Measurements from ENCODE around the gene NPTX2.

NPTX2 gene

DNA sequence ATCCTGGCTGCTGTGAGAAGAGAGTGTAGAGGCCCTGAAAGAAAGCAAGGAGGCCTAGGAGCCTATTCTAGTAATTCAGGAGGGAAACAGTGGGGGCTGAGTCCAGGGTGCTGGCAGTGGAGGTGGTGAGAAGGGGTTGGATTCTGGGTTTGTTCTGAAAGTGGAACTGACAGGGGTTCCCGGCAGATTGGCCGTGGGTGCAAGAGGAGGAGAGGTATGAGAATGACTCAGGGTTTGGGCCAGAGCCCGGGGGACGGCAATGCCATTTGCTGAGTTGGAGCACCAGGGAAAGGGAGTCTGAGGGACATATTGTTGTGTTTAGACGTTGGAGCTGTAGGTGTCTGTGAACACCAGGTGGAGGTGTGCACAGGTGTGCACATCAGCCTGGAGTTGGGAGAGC lies 38.5 kb downstream of the NPTX2 start:
- no peak for DNase-seq (ENCODE audit: low read depth)

DNA sequence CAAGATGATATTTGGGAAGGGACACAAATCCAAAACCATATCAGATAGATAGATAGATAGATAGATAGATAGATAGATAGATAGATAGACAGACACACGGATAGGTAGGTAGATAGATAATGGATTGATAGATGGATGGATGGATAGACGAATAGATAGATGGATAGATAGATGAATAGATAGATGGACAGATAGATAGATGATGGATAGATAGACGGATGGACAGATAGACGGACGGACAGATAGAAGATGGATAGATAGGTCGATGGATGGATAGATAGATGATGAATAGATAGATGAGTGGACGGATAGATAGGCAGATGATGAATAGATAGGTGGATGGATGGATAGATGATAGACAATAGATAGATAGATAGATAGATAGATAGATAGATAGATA lies 39.8 kb downstream of the NPTX2 start:
- DNase-seq (ENCODE audit: low read depth), result no peak

DNA sequence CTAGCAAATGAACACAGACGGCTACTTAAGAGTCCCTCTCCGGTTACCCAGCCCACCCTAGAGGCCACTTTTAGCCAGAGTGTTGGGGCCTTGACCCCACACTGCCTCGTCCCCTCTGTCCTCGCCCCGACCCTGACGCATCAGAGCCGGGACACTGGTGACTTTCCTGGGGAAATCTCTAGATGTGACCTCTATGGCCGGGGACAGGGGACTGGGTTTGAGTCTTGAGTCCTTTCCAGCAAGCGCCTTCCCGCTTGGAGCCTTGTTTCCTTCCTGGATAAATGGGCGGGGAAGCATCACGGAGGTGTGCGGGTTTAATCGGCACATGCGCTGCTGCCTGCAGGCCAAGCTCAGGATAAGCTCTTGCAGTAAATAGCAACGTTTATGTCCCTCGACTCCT lies 40.7 kb downstream of the NPTX2 start:
- no peak for DNase-seq (ENCODE audit: low read depth)

DNA sequence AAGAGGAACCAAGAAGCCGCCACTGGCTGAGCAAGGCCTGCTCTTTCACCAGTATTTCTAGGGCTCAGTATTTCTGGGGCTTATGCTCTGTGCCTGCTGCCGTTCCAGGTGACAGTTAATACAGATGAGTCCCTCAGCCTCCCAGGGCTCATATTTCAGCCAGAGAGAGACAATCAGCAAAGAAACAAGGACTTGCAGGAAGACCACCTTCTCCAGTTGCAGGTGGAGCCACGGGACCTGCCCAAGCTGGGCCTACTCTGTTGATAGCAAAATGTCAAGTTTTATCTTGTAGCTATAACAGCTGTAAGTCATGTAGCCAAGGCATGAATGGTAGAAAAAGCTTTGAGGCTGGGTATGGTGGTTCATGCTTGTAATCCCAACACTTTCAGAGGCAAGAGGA lies 42.7 kb downstream of the NPTX2 start:
- no peak for DNase-seq (ENCODE audit: low read depth)

DNA sequence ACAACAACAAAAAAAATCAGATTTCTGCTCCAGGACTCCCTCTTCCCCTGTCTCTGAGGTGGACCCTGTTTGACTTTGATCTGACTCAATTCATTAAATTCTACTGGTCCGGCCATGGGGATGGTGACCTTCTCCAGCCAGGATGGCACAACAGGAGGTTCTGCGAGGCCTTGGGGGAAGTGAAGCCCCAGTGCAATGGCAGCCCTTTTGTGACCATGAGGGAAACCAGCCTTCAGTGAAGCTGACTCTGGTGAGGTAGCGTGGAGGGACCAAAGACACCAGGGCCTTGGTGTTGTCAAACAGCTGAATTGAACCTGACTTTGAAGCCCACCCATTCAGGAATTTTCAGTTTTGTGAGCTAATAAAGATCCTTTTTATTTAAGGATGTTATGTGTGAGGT lies 44.5 kb downstream of the NPTX2 start:
- no peak for DNase-seq (ENCODE audit: low read depth)

DNA sequence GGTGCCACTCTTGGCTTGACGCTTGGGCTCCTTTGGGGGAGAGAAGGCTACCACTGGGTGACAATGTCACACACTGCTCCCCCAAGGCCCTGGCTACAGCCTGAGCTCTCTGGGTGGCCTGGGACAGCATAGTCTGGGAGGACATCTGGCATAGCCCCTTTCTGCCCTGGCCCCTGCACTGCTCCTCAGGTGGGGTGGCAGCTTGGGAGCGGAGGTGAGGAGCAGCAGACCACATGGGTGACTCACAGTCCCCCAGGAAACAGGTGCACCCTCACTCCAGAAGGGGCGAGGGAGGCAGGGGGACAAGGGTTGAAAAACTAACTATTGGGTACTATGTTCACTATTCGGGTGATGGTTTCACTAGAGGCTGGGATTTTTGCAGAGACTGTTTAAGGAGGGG lies 45.2 kb downstream of the NPTX2 start:
- no peak for DNase-seq (ENCODE audit: low read depth)

DNA sequence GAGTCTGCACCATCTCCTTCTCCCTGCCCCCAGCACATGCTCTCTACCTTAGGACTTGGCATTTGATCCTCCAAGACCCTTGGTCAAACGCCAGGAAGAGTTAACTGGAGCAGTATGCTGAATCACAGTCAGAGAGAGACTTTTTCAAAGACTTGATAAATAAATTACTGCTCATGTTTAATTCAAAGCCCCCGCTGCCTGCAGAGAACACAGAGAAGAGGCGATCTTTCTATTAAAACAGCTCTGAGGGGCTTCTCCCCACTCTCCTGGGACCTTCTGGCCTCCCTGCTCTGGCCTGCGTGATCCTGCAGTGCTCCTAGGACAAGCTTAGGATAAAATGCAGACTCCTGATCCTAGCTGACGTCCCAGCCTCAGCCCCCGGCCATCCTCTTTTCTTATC lies 47.8 kb downstream of the NPTX2 start:
- DNase-seq (ENCODE audit: low read depth), result no peak

DNA sequence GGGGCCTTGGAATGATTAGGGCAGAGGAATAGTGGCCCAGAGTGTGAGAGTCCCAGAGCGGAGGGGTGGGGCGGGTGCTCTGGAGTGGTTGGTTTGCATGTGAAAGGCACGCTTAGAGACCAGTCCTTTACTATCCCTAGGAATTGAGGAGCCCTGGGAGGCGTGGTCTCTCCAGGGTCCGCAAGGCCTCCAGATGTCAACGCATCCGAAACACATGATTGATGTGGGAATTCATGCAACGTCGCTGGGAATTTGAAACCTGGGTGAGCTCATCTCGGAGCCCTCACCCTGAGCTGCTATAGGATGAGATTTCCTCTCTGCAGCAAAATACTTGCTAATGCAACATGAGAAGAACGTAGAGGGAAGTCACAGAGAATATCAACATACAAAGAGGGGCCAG lies 51.2 kb downstream of the NPTX2 start:
- no peak for DNase-seq (ENCODE audit: low read depth)

DNA sequence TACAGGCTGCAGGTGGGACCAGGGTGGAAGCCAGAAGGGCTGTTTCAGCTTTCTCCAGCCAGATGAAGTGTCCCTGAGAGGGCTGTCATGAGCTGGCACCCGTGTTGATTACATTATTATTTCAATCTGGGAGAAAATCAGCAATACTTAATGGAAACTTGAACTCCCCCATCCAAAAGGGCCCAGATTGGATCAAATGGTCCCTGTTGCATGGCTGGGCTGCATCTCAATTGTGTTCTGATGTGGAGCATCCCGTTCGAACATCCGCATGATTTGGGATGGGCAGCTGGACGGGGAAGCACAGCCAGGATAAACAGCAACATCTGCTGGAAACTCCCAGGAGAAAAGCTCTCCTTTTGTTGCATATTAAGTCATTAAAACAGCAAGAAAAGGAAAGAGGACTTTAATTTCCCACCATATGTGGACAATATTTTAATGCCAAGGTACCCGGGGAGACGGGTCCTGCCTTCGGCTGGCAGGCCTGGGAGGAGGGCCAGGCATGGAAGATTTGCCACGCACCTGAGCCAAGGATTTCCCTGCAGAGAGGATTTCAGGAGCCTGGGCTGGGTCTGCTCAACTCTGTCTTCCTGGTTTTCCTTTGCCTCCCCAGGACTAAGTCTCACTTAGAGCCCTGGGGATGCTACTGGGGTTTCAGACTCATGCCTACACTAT lies 52.4 kb downstream of the NPTX2 start:
- no peak for DNase-seq (ENCODE audit: low read depth)

DNA sequence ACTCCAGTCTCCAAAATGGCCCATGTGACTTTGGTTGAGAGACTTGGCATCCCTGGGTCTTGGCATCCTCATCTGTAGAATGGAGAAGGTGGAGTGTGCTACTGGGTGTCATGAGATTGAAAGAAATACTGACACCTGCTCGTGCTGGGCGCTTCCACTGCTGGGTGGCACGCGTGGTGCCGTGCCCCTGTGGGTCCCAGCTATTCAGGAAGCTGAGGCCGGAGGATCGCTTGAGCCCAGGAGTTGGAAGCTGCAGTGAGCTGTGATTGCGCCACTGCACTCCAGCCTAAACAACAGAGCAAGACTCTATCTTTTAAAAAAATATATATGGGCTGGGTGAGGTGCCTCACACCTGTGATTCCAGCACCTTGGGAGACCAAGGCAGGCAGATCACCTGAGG lies 53.1 kb downstream of the NPTX2 start:
- no peak for DNase-seq (ENCODE audit: low read depth)

DNA sequence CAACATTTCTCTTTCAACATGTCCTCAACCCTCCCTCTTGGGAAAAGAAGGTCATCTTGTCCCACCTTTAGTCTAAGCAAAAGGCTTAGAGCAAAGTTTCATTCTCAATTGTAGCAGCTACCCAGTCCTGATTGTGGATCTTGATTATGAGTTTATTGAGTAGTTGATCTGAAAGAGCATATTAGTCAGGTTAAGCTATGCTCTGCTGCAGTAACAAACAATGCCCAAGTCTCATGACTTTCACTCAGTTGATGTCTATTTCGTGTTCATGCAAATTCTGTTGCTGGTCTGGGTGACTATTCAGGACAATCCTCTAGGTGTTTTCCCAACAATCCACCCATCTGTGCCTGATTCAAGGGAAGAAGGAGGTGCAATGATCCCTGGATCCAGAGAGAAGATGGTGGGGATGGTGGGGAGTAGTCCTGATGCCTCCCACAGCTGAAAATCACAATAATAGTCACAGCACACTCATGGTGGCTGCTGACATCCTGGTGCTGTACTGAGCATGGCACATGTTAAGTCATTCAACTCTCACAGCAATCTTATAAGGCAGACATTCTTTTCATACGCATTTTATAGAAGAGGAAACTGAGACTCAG lies 54.7 kb downstream of the NPTX2 start:
- DNase-seq (ENCODE audit: low read depth), result no peak

DNA sequence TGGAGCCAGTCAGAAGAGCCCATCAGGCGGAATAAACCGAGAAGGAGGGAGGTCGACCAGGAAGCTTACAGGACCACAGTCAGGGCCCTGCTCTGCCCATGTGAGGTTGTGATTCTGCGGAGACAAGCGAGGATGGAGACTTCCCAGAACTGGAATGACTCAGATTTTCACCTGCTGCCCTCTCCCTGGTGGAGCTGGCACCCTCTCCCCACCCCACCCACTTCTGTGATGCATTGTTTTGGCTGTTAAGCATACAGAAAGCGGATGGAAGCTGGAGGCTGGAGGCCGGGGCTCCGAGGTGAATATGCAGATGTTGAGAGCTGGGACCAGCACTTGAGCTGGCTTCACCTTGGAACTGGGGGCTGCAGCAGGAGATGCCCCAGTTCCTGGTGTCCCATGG lies 57.4 kb downstream of the NPTX2 start:
- no peak for DNase-seq (ENCODE audit: low read depth)

DNA sequence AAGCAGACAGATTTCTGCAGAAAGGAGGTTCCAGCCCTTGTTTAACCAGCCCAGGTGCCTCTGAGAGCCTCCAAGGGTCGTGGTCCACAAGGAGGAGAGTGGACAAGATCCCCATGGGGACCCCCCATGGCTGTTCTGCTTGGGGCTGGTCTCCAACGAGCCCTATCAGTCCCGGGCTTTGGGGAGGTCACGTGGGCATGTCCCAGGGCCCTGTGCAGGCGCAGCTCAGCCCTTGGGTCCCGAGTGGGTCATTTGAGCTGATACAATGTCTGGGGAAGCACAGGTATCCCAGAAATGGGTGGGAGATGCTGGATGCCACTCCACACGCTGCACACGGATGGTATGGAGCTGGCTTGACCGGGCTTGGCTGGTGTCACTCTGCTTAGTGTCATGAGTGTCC lies 57.8 kb downstream of the NPTX2 start:
- no peak for DNase-seq (ENCODE audit: low read depth)

DNA sequence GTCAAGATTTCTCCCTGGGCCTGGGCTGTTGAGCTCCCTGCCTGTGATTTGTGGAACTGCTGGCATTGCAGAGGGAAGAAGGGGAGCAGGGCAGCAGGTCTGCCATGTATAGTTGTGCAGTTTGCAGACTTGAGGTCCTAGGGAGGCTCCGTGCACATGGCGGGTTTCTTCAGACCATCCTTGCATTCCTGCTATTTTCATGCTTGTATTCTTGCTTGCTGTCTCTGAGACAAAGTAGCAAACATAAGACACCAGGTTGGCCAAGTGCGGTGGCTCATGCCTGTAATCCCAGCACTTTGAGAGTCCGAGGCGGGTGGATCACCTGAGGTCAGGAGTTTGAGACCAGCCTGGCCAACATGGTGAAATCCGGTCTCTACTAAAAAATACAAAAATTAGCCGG lies 61.1 kb downstream of the NPTX2 start:
- no peak for DNase-seq (ENCODE audit: low read depth)
